Activated CD4-positive, alpha-beta T cell treated with anti-CD3 and anti-CD28 coated beads, Interleukin-2, amount 50 U/mL, for 1 hour (primary cell): ENCODE data around the gene GNA14.
"Not testable (repeated sequence)": the region's sequence is repeated elsewhere in the genome, so short reads cannot be mapped to it uniquely, and the experiment has no call there.

Experiments
- DNase-seq: peaks from one replicate; pipeline ENCODE4 v3.0.0-alpha.2; 2020

GNA14 gene

GRCh38 chr9:77640741-77641580, 7.2 kb downstream of the GNA14 start:
- DNase-seq = no peak

DNA sequence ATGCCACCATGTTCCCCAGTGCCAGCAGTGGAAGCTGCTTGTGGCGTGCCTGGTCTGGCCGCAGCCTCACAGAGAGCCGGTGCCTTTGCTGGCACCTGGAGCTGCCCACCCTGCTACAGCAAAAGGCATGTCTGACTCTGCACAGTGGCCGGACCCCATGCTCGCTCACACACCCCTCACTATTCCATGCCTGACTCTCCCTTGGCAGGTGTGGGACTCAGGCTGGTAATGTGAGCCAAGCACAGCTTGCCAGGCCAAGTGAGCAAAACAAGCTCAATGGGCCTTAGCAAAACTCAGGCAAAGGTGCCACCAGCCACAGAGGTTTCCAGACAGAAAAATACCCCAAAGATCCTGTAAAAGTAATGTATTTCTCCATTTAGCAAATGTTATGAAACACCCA, 15.5 kb downstream of the GNA14 start:
- no peak for DNase-seq

- not testable (repeated sequence) for DNase-seq
These were observed 19.3 kb downstream of the GNA14 start for GRCh38 chr9:77628864-77629263.

DNA sequence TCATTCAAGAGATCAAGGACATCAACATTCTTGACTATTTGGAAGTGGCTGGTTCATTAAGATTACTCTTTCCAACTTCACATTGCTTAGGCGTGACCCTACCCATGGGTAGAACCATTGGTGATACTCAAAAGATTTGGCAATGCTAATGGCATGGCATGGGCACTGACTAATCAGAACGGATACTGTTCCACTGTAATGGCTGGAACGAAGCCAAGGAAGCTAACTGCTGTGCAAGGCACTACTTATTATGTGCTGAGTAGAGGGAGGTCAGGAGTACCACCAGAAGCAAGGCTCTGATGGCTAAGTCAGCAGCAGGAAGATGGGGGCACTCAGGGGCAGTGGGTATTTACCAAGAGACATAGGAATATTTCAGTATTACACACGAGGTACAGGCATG, 31.9 kb downstream of the GNA14 start:
- no peak for DNase-seq

- DNase-seq = no peak
These were observed 33.5 kb downstream of the GNA14 start for GRCh38 chr9:77614645-77615044.

GRCh38 chr9:77606526-77606925, 41.6 kb downstream of the GNA14 start:
- no peak for DNase-seq

- DNase-seq = no peak
These were observed 42.5 kb downstream of the GNA14 start for GRCh38 chr9:77605449-77606220.

GRCh38 chr9:77604316-77604715, 43.8 kb downstream of the GNA14 start:
- DNase-seq = no peak

GRCh38 chr9:77602852-77603251, 45.3 kb downstream of the GNA14 start:
- DNase-seq = no peak

DNA sequence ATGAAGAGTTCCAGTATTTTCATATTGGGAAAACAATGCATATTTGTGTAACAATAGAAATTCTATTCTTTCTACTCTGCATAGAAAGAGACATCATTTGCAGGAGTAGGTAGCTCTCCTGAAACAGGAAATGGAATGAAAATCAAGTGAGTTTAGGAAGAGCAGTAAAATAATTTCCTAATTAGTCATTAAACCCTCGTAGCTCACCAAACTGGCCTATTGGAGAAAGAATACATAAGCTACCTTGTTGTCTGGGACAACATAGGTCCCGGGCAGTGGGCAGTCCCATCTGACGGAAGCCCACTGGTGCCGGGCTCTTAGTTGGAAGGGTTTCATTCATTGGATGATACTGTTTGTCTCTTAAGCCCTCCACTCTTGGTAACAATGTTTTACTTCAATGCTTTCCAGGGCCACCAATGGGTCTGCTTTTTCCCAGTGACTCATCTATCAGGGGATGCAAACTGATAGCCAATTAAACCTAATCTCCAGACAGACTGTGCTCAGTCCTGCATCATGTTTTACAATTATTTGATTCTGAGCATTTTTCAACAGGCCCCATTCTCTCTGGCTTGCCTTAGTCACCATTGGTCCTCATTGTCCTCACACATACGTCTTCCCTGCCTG, 46.5 kb downstream of the GNA14 start:
- DNase-seq = no peak

- no peak for DNase-seq
These were observed 47.3 kb downstream of the GNA14 start for GRCh38 chr9:77600810-77601209.

DNA sequence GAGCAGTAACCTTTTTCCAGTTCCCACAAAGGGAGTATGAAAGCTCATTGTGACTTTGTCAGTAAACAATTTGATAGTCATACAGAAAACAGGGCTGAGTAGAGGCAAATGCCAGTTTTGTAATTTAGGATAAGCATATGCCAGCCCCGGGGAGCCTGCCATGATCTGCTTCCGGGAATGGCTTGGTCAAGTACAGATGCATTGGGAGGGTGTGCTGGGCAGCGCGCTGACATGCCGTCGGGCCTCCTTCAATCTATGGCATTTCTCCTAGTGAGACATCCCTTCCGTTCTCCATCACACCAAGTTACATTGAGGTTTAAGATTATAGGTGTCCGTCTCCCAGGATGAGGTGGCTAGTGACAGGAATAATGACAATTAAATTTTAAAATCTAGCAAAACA, 48.6 kb downstream of the GNA14 start:
- no peak for DNase-seq

GRCh38 chr9:77598991-77599390, 49.1 kb downstream of the GNA14 start:
- no peak for DNase-seq

DNA sequence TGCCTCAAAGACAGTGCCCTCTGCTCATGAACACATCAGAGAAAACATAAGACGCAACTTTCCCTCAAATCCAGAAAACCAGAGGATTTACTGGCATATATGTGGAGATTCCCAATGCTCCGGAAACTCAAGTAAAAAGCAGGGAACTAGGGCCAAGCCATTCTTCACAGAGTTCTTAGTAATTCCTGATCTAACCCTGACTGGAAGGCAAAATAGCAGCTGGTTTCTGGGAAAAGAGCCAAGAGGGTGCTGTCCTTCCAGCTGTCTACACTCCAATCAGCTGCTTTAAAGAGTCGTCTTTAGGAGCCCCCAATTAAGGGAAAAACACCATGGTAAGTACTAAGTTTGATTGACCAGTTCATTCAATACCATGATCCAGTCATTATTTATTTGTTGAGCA, 49.6 kb downstream of the GNA14 start:
- DNase-seq = no peak

GRCh38 chr9:77597057-77597456, 51.1 kb downstream of the GNA14 start:
- no peak for DNase-seq

DNA sequence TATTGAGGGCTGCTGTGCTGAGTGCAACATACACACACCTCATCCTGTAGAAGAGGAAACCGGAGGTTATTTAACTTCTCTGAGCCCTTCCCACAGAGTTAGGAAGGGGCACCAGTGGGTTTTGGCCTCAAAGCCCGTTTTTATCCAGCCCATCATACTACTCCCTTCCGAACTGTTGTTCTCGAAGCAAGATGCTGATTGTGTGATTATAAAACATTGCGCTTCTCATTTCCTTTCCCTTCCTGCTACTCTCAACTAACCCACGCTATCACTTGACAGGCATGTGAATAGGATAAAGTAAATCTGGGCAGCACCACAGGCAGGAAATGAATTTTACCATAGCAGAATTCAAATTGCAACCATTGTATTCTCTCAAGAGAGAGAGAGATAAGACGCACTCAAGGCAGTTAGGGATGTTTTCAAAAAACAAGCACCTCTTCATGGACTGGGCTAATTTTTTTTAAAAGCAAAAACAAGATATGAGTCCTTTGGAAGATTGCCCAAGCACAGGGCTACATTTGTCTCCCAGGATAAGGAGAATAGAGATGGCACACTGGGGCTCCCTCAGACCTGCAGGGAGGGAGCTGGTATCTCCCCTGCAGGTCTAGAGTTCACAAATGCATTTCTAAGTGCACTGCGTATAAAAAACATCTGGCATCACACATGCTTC, 52.6 kb downstream of the GNA14 start:
- no peak for DNase-seq

DNA sequence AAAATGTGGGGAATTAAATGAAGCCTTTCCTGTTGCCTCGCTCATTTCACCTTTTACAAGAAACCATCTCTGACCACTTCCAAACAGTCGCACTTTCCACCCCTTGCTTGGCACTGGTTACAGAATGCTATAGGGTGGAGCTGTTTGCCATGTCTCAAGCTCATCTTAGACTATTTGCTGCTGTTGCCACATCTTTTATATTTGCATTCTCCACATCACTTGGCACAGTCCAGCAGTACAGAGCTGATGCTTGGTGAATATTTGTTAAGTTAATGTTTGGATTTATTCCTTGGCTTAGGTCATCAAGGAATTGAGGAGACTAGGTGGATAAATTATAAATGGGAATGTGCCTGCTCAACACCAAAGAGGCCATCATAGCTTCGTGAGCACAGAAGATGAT, 53.2 kb downstream of the GNA14 start:
- DNase-seq = no peak

GRCh38 chr9:77593528-77593927, 54.6 kb downstream of the GNA14 start:
- DNase-seq = no peak

- DNase-seq = no peak
These were observed 55.6 kb downstream of the GNA14 start for GRCh38 chr9:77592476-77592875.

DNA sequence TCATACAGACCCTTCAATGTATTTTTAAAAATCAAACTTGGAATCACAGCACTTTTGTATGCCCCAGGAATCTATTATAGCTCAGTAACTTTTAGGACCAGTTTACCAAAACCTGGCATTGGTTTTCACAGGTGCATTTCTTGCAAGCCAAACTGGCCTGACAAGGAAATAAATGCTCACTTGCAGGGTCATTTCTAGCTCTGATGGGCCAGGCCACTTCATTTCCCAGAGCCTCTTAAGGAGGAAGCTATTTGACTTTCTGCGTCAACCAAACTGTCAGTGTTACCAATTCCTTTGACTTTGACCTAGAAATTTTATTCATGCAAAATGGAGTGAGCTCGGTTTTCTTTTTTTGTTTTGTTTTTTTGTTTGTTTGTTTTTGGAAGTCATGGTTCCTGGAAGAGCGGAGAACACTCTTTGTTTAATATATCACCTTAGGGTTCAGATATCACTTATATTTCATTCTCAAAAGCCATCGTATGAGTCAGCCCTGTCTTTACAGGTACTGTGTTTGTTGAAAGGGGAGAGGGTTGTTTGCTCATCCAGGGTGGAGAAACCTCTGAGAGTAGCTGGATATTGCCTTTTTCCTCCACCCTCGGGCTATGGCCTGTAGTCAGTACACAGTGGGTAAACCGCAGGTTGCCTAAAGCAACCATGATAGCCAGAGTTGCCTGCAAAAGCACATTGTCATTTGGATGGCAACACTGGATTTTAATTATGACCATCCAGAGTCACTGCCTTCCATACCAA, 58.9 kb downstream of the GNA14 start:
- no peak for DNase-seq

- no peak for DNase-seq
These were observed 59.7 kb downstream of the GNA14 start for GRCh38 chr9:77588271-77588937.

GRCh38 chr9:77587851-77588250, 60.3 kb downstream of the GNA14 start:
- DNase-seq = no peak
